ENCODE data around the gene CTNND2. TPM values are rescaled to one million over a fixed set of nuclear protein-coding genes. Genes with fewer than 3 reads are reported as not detected.

The CTNND2 gene
- total RNA-seq, 1 donor: 1.9 TPM

- TF ChIP-seq CTCF (IDR thresholded peaks at IDR 0.05; ENCODE audit: insufficient read depth, low read length): no peak
- no peak for DNase-seq (ENCODE audit: low read depth)
- H3K4me3 ChIP-seq (ENCODE audit: low read depth, low read length): no peak overlapping the region
Measured at GRCh38 chr5:11043881-11044280, 860.4 kb downstream of the CTNND2 start.

- no peak for TF ChIP-seq CTCF (IDR thresholded peaks at IDR 0.05; ENCODE audit: insufficient read depth, low read length)
- no peak overlapping the region for H3K4me3 ChIP-seq (ENCODE audit: low read depth, low read length)
- DNase-seq (ENCODE audit: low read depth): no peak
Measured at GRCh38 chr5:11040345-11040744, 863.9 kb downstream of the CTNND2 start.

GRCh38 chr5:11038772-11039171 lies 865.5 kb downstream of the CTNND2 start:
- no peak for DNase-seq (ENCODE audit: low read depth)
- no peak overlapping the region for H3K4me3 ChIP-seq (ENCODE audit: low read depth, low read length)
- TF ChIP-seq CTCF (IDR thresholded peaks at IDR 0.05; ENCODE audit: insufficient read depth, low read length): no peak

DNA sequence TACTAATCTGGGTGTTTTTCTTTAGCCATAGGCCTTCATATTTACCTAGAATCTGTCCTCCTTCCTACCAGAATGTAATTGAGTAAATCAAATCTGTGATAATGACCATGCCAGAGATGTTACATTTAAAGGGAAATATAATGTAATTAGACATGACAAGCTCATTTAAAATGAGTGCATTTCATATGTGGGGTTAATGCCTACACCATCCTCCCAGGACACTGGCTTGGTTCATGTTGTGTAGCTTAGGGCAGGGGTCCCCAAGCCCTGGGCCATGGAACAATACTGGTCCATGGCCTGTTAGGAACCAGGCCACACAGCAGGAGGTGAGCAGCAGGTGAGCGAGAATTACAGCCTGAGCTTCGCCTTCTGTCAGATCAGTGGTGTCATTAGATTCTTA lies 866.3 kb downstream of the CTNND2 start:
- H3K4me3 ChIP-seq (ENCODE audit: low read depth, low read length): no peak overlapping the region
- DNase-seq (ENCODE audit: low read depth): no peak
- no peak for TF ChIP-seq CTCF (IDR thresholded peaks at IDR 0.05; ENCODE audit: insufficient read depth, low read length)

GRCh38 chr5:11037080-11037479 lies 867.2 kb downstream of the CTNND2 start:
- DNase-seq (ENCODE audit: low read depth): no peak
- no peak for TF ChIP-seq CTCF (IDR thresholded peaks at IDR 0.05; ENCODE audit: insufficient read depth, low read length)
- no peak overlapping the region for H3K4me3 ChIP-seq (ENCODE audit: low read depth, low read length)

- no peak overlapping the region for H3K4me3 ChIP-seq (ENCODE audit: low read depth, low read length)
- no peak for TF ChIP-seq CTCF (IDR thresholded peaks at IDR 0.05; ENCODE audit: insufficient read depth, low read length)
- no peak for DNase-seq (ENCODE audit: low read depth)
Measured at GRCh38 chr5:11030671-11031070, 873.6 kb downstream of the CTNND2 start.

DNA sequence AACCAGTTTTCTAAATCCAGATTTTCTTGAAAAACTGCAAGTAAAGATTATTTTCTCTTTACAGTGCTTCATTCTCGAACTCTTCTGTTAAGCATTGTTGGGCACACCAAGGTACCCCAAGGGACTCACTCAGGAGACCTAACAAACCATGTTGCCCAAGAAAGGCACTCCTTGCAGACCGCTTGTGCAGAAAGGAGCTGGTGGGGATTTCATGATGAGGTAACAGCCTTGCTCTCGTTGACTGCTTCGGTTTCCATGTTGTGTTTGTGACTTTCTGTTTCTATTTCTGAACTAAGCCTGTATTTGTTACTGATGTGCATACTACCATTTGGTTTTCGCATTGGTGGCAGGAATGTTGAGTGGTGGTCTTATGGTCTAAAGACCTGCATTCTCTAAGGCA lies 876.6 kb downstream of the CTNND2 start:
- no peak for DNase-seq (ENCODE audit: low read depth)
- no peak for TF ChIP-seq CTCF (IDR thresholded peaks at IDR 0.05; ENCODE audit: insufficient read depth, low read length)
- no peak overlapping the region for H3K4me3 ChIP-seq (ENCODE audit: low read depth, low read length)
